CD4-positive, alpha-beta T cell treated with Interferon alpha-2 for 1 hour (primary cell): ENCODE data around the gene PLCE1.
"Not testable (repeated sequence)": the region's sequence is repeated elsewhere in the genome, so short reads cannot be mapped to it uniquely, and the experiment has no call there.

ENCODE experiments used
- DNase-seq, 2 donors: peaks; one replicate each; pipeline ENCODE4 v3.0.0-alpha.2; 2020 to 2022

Gene PLCE1

DNA sequence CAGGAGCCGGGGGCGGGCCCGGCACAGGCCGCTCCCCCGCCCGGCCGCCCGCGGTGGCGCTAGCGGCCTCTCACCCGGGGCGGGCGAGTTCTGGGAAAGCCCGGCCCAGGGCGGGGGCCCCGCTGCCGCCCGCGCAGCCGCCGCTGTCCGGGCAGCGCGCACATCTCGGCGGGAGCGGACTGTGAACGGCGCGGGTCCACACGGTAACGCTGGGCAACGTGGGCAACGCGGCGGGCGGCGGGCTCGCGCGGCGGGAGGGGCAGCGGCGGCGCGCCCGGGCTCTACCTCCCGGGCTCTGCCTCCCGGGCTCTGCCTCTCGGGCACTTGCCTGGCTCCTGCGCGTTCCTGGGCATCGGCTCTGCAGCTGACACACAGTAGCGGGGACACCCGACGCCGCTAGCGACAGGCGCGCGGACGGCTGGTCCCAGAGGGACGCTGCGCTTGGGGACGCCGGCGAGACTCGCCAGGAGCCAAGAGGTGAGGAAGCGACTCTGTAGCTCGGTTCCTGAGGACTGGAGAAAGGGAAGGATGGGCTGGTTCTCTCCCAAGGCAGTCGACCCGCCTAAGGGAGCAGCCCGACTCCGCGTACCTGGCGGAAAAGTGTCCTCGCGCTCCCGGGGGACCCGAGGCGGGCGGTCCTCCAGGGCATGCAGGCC is at the start of gene PLCE1:
PLCE1 (plus strand) TSS at position 150 of the 656 bp plus-strand sequence. CDS start 37,116 bp downstream, outside the sequence.
- DNase-seq, result no peak

DNA sequence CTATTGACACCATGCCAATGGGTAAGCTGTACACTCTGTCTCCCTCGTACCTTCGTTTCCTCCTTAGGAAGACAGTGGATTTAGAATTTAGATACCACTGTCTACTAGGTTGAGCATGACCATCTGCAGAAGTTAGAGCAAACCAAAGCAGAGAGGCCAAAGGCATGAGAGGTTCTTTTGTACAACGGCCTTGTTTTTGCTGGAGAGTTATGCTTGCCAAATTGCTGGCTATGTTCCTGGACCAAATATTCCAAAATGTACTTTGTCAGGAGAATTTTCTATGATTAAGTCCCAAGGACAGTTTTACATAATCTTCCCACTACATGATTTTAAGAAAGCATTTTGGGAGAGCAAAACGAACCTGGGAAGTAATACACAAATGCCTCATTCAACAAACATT is 47.9 kb upstream of the PLCE1 start:
- DNase-seq, result no peak

DNA sequence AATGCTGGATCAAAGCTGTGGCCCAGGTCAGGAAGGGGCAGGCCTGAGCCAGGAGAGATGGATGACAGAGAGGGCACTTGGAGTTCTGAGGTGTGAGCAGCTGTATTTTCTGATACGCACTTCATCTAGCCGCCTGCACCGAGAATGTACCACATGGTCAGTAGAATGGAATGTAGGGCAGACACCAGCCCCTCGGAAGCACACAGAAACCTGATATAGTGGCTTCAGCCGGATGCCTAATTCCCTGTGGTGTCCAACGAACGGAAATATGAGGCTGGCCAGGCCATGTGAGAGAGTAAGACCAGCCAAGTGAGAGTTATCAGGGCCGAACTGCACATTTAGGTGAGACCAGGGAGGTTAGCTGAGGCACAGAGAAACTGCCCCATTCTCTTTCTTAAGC is 46.7 kb upstream of the PLCE1 start:
- DNase-seq, result no peak

DNA sequence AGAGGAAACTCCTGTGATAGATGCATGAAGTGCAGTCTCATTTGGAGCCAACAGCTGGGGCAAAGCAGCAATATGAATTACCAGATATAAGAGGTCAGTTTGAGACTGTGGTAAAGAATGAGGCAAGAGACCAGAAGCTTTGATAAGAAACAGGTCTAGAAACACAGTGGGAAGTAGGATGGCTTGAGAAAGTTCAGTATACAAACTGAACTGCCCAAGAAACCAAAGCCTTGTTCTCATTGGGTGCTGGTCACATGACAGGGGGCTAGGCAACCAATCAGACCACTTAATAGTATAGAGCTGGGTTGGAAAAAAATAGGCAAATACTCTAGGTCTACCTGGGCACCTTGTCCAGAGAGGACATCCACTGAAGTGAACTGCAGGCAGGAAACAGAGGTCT is 46.2 kb upstream of the PLCE1 start:
- DNase-seq, result no peak

DNA sequence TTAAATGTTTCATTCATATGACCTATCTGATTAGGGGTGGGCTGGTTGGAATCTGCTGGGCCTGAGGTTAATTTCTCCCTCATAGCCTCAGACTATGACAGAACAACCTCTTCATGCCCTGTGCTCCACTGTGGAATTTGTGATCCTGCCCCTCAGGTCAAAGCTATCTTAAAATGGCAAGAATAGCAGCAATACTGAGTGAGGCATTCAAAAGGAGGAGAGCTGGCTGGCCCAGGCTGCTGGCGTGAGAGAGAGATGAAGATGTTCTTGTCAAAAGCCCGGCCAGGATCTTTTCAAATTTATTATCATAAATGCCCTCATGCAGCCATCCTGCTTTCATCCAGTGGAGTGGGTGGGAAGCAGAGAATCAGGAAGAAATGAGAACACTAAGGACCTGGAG is 41.8 kb upstream of the PLCE1 start:
- no peak for DNase-seq

DNA sequence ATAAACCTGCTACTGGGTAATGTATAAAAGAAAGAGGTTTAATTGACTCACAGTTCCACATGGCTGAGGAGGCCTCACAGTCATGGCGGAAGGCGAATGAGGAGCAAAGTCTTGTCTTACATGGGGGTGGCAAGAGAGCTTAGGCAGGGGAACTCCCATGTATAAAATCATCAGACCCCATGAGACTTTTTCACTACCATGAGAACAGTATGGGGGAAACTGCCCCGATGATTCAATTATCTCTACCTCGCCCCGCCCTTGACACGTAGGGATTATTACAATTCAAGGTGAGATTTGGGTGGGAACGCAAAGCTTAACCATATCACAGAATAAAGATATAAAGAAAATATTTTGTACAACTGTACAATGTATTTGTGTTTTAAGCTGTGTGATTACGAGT is 39.4 kb upstream of the PLCE1 start:
- no peak for DNase-seq

DNA sequence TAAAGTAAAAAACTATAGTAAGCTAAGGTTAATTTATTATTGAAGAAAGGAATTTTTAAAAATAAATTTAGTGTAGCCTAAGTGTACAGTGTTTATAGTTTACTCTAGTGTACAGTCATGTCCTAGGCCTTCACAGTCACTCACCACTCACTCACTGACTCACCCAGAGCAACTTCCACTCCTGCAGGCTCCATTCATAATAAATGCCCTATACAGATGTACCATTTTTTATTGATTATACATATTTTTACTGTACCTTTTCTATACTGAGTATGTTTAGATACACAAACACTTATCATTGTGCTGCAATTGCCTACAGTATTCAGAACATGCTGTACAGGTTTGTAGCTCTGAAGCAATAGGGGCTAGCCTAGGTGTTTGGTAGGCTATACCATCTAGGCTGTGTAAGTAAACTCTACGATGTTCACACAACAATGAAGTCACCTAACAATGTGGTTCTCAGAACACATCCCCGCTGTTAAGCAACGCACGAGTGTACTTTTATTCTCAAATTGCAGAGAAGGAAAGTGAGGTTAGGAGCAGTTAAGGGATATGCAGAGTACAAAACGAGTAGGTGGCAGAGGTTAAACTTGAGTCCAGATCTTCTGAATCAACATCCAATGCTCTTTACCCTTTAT is 38.9 kb upstream of the PLCE1 start:
- no peak for DNase-seq

DNA sequence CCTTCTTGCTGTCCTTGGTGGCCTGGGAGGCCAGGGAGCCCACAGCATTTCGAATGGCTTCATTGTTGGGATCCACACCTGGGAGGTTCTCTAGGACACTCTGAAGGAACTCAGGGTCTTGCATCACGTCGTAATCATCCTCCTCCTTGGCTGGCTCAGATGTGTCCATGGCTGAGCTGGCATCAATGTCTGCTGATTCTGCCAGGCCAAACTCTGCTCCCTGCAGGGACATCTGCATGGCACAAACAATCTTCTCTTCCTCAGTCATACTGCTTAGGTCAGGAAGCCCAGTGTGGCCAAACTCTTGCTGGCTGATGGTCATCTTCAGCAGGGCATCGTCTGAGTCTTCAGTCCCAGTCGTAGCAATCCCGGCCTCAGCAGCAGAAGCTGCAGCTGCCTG is 34.9 kb upstream of the PLCE1 start:
- DNase-seq, result no peak

DNA sequence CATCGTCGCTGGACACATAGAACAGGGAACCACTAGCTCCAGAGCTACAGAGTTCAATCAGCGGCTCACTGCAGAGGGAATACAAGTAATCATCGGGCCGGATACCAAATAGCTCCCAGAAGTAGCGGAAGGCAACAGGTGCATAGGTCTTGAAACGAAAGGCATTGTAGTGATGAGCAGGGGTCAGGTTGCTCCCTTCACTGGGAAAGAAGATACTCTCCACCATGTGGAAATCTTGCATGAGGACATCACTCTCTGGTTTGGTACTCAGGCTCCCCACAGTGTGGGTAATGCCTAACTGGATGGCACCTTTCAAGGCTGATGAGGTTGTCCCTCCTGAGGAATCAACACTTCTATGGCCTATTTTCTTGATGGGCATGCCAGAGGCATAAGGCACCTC is 32.7 kb upstream of the PLCE1 start:
- DNase-seq, result not testable (repeated sequence)

DNA sequence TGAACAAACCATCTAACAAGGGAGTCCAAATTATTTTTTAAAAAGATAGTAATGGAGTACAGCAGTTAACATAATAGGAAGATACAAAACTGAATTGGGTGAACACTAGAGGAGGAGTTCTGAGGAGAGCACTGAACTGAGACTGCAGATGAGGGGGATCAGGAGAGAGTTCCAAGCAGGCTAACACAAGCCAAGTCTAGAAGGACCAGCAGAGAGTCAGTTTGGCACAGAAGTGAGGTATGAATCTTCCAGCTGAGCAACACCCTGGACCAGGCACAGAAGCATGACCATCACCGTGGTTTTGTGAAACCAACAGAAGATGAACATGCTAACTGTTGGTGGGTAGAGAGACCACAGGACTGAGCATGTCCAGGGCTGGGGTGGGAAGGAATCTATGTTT is 30.8 kb upstream of the PLCE1 start:
- DNase-seq, result no peak

DNA sequence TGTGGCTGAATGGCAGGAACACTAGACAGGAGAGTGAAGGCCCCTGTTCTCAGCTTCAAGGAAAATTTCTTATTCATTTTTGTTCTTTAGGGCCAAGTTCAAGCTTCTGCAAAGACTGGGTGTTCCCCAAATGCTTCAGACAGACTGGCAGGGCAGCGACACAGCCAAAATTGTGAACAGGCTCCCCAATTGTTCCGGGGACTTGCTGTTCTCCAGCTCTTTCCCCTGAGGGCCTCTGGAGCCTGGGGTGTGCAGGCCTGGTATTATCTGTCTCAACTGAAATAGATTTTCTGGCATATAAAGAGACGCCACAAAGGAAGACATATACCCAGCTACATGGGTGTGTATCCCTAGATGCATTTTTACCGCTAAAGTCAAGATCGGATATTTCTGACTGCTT is 30.3 kb upstream of the PLCE1 start:
- no peak for DNase-seq

DNA sequence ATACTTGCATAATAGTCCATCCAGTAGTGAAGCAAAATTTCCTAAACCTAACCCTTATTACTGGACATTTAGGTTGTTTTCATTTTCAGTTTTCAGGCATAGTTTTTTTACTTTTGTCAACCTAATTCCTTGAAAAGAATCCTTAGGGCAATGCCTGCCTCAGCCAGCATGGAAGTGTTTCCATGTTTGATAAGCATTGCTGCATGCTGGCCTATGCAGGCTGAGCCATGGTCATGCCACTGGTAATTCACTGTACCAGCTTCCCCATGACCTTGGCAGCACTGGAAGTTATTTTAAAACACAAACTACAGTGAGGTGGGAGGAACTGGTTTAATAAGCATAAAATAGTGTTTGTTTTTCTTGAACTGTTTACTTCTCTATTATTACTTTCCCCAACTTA is 27.8 kb upstream of the PLCE1 start:
- no peak for DNase-seq

DNA sequence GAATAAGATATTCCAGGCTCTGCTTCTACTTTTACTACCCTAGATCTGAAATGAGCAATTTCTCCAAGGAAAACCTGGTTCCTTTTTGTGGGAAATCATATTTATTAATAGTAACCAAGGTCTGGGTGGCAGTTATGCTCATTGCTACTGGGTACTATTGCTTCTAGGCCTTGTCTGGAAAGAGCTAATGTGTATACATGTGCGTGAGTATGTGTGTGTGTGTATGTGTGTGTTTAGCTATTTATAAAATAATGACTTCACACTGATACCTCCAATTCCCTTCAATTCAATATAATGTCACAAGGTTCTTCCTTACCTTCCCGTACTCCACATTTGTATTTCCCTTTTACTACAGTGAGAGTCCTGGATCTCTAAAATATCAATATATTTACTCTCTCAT is 26.0 kb upstream of the PLCE1 start:
- DNase-seq, result no peak

DNA sequence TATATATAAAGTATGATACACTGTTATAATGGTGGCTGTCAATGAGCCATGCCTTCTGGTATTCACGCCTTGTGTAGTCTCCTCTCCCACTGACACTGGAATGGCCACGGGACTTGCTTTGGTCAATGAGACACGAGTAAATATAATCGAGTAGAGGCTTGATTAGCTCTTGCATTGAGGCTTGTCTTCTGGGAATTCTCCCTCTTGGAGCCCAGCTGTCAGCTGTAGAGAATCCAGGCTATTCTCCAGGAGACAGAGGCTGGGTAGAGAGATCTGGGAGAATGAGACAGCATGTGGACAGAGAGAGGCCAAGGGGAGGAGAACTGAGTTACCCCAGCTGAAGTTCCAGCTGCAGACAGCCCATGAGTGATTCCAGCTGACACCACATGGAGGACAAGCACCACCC is 25.2 kb upstream of the PLCE1 start:
- DNase-seq, result no peak

DNA sequence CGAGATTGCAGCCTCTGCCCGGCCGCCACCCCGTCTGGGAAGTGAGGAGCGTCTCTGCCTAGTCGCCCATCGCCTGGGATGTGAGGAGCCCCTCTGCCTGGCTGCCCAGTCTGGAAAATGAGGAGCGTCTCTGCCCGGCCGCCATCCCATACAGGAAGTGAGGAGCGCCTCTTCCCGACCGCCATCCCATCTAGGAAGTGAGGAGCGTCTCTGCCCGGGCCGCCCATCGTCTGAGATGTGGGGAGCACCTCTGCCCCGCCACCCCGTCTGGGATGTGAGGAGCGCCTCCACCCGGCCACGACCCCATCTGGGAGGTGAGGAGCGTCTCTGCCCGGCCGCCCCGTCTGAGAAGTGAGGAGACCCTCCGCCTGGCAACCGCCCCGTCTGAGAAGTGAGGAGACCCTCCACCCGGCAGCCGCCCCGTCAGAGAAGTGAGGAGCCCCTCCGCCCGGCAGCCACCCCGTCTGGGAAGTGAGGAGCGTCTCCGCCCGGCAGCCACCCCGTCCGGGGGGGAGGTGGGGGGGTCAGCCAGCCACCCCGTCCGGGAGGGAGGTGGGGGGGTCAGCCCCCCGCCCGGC is 23.2 kb upstream of the PLCE1 start:
- not testable (repeated sequence) for DNase-seq

DNA sequence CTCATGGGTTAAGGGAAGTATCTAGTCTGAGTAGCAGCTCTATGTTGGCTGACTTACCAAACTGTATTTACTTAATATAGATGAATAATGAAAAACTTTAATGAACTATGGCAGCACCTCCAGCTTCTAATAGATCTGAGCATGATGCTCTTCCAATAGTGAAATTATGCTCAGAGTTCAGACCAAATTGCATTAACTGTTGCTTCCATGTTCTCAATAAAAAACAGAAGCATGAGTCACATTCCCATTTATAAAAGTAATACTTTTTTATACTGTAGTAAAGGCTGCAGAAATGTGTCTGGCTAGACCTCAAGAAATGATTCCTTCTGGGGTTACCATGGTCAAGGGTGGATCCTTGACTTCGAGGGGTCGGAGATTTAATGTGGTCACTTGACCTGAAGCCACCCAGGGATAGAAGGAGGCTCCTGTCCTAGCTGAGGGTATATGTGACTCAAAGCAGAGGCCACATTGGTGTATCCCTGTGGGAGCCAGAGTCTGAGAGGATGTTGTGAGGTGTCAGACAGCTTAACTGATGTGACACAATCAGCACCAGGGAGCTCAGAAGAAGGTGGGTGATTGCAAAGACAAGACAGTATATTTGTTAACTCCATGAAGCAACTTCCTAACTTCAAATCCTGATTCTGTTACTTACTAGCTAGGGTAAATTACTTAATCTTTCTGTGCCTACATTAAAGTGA is 19.8 kb upstream of the PLCE1 start:
- DNase-seq, result no peak

DNA sequence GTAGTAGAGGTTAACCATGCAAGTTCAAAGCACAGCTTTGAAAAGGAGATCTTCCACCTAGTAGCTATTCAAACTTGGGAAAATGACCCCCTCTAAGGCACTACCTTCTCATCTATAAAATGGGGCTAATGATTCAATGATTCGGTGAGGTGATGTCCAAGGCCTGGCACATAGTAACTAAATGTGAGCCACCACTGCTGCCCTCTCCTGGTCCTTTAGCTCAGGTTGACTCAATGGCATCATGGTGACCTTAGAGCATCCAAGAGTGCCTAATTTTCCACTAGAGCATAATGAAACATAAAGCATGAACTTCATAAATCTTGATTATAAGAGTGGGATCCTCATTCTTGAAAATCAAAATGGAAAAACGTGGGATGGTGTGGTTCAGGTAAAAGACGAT is 16.3 kb upstream of the PLCE1 start:
- DNase-seq, result no peak

DNA sequence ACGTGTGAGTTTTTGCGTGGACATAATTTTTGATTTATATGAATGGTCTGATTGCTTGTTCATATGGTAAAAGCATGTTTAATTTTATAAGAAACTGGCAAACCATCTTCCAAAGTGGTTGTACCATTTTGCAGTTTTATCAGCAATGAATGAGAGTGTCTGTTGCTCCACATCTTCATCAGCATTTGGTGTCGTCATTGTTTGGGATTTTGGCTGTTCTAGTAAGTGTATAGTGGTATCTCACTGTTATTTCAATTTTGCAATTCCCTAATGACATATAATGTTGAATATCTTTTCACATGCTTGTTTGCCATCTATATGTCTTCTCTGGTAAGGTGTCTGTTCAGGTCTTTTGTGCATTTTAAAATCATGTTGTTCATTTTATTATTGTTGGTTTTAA is 13.2 kb upstream of the PLCE1 start:
- no peak for DNase-seq

DNA sequence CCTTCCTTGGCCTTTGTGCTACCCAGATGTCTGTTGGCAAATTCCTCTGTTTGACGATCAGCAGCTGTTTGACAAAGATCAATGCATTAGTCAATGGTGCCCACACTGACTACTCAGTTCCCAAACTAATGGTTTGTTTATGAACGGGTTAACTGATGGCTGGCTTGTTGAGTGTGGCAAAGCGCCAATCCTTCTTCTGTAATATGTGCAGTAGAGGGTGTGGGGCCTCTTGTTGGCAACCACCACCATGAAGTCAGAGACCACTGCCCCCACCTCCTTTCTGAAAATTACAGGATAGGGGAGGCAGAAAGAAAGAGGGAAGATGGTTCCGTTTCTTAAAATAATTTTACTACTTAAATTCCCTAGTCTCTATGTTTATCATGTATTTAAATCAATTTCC is 2.6 kb upstream of the PLCE1 start:
- no peak for DNase-seq

DNA sequence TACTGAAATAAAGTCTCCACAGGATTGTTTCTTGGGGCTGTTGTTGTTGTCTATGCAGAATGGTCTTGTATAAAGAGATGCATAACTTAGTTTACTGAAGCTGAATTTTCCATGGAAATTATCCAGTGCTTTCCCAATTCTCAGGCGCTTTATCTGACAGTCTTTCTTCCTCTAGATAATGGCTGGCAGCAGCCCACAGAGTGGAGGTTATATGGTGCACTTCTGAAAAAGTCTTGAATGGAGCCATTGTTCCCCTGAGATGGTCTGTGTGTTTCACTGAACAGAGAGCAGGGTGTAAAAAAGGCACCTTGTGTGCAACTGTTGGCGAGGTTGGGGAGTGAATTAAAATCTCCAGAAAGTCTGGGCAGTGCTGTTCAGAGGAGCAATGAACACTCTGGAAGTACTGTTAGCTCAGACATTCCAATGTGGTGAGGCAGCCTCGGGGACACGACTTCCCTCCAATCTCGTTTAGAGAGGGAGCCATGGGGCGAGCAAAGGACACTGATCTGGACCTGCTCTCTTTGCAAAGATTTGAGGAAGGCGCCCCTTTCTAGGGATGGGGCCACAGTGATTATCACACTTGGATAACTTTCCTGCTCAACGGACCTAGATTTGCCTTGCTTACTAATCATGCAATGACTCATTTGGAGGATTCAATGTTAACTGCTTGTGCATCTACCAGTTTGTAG is 2.0 kb upstream of the PLCE1 start:
- no peak for DNase-seq

DNA sequence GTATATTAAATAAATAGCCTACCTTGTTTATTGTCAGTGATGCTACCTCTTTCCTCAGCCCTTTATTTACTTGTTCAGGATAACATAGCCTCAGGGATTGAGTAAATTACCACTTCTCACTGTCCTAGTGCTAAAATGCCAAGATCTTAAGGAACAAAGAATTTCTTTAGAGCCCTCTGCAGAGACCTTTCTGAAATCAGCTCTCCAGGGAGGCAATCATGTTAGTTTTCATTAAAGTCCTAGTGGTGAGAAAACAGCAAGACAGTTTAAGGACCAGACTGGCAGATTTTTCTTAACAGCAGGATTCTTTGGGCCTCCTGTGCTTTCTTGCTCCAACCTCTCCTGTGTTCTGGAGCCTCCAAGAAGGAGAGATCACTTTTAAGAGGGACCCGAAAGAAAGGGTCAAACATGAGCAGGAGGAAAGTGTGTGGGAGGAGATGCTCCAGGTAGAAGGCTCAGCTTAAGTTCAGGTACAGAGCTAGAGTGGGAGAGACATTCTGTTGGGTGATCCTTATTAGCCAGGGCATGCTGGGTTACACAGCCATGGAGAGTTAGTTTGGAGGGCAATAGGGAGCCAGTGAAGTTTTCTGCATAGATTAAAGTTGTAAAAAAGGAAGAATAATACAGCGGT is 1.2 kb upstream of the PLCE1 start:
- DNase-seq, result no peak

DNA sequence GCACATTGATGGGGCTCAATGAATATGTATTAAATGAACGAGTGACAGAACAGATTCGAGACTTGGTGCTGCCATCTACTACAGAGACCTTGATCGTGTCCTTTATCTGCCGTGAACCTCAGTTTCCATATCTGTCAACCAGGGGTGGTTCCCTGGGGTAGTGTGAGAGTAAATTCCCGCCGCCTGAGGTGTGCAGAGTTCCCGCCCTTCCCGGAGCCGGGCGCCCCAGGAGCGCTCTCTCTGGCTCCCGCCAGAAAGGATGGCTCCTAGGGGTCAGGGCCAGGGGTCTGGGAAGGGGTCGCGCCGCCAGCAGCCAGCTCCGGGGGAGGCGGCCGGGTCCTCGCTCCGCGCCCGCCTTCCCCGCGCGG is 333 bp upstream of the PLCE1 start:
- no peak for DNase-seq

DNA sequence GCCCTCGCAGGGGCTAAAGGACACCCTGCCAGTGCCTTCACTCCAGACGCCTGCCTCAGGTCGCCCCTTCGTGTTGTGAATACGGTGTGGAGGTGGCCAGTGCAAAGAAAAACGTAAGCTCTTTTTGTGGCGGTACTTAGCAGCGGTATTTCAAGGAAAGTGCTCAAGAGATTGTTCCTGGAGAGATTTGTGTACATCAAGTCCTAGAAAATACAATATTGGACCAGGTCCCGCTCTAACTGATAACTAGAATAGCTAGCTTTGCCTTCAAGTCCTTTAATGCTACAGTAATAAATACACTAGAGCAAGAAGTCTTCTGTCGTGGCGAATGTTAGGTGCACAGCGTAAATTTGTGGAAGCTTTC is 689 bp downstream of the PLCE1 start:
- DNase-seq, result no peak
